ENCODE results near the gene LAMA3.

LAMA3 gene

DNA sequence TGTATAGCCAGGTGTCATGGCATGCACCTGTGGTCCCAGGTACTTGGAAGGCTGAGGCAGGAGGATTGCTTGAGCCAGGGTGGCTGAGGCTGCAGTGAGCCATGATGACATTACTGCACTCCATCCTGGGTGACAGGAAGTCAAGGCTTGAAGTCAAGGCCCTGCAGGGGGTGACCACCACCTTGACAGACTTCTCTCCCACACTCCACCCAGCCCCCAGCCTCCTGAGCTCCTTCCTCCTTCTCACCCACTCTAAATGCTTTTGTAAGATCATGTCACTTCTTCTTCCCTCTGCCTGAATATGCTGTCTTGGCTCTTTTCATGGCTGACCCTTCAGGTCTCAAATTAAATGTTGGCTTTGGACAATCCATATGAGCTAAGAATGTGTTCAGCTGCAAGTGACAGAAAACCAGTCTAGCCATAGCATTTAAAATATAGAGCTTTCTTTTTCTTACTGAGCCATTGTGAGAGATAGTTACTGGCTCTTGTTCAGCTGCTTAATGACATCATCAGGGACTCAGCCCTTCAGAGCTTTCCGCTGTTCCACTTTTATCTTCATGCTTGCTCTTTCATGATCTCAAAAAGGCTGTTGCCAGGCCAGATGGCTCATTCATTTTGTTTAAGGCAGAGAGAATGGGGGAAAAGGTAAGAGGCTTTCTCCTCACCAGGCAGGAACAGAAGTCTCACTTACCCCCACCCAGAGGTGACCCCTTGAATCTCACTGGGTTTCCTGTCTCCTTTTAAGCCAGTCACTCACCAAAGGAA is 288.6 kb downstream of the LAMA3 start:
- DNase-seq, result no peak

DNA sequence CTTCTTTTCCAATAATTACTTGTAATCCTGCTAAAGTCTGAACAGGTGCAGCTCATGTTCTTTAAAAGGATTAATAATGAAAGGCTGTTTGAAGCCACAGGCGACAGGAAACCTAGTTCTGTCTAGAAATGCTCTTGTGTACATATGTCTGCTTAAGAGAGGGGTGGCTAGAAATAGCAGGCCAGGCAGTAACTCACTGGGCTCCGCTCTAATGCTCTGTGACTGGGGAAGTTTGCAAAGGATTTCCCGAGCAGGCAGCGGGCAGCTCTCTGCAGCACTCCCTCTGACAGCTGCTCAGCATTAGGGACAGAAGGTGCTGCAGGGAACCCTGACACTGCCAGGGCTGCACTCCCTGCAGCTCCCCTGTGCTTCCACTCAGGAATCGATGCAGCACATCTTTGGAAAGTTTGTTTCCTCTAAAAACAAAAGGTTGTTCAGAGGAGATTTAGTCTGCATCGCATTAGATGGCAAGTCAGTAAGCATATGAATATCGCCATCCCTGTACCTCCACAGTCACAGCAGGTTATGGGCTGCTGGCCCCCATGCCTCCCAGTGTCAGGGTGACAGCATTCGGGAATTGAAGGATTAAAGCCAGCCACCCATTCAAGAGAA is 292.2 kb downstream of the LAMA3 start:
- DNase-seq, result no peak

DNA sequence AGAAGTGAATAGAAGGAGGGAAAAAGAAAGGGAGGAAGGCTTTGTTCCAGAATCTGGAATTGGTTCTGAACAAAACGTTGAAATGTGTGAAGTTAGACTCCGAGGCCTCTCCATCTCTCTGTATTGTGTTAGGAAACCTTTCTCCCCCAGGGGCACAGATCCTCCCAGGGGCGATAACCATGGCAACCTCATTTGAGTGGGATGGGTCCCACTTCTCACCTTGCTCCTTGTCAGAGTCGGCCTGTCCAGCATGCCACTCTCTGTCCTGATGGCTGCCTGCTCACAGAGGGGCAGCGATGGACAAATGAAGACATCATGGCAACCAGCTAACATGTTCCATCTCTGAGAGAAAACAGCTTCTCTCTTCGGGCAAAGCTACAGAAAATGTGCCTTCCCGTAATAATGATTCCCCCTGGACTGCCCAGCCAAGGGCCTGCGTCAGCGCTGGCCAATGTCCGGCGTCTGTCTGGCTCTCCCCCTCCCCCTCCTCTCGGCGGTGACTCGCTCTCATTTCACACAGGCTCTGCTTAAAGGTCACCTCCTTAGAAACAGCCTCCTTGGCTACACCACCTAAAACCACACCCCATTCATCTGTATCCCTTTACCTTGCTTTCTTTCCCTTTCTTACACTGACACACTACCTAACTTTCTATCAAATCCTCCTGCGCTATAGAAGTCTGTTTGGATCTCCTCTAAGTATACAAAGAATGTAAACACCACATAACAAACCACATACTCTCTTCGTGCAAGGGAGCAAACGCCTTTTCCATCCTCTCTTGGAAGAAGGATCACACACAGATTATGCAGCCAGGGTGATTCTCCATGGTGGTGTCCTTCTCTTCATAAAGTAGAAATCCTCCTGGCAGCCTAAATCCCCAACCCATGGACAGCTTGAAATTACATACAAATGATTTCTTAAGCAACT is 293.2 kb downstream of the LAMA3 start:
- no peak for DNase-seq

DNA sequence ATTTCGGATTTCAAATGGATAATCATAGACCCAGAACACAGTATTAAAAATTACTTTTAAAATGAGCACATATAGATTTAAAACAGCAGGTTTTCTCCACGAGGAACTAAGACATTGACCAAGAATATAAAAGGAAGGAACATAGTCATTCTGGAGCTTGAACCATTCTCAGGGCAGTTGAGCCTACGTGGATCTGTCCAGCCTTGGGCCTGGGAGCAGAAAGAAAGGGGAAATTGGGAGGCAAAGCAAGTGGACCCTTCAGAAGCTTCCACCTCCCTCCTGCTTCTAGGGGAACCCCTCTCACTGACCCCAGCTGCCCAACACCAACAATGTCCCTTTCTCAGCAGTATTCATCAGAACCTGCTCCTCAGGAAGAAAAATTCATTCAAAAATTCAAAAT is 293.9 kb downstream of the LAMA3 start:
- DNase-seq, result no peak

DNA sequence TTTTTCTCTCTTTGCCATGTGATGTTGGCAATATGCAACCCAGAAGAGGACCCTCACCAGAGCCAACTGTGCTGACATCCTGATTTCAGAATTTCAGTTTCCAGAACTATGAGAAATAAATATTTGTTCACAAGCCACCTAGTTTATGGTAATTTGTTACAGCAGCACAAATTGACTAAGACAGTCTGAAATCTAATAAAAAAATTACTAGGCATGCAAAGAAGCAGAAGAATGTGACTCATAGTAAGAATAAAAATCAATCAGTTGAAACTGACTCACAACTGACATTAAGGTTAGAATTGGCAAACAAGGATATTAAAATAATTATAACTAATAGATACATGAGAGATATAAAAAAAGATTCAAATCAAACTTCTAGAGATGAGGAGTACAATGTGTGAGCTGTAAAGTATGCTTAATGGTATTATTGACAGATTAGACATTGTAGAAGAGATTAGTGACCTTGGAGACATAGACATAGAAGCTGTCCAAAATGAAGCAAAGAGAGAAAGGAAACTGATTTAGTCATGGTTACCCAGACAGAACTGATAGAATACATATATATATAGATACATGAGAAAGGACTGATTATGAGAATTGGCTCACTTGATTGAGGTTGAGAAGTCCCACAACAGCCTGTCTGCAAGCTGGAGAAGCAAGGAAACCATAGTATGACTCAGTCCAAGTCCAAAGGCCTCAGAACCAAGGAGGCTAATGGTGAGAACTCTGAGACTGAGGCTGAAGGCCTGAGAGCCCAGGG is 297.5 kb downstream of the LAMA3 start:
- DNase-seq, result no peak

DNA sequence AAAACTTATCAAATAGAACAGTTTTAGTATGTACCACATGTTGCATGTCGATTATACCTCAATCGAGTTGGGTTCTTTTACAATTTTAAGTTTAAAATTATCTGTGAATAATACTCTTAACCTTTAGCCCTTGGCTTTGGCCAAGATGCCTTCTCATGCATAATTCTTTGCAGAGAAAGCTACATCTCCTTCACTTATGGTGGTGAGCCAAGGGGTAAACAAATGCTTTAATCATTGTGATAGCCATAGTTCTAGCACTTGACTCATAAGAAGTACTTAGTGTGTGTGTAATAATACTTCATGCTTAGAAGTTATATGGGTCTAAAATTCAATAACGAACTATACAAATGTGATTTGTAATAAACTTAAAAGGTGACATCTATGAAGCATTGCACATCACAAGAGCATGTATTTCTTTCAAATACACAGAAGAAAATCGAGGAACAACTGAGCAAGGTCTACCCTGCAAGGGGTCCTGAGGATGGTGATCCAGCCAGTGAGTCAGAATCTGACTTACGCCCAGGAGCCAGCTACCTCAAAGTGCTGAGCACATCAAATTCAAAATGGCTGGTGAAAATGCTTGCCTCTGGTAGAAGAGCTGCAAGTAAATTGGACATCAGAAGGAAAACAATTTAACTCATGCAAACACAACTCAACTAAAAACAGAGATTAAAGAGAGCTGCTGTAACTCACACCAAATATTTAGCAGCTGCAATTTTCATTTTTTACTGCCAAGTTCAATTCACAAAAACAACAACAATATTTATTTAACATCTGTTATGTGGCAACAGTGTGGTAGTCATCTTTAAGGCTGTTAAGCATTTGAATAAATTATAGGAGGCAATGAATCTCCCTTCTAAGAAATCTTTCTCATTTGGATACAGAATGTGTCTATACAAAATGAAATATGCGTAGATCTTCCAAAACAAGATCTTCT is 301.5 kb downstream of the LAMA3 start:
- DNase-seq, result no peak

DNA sequence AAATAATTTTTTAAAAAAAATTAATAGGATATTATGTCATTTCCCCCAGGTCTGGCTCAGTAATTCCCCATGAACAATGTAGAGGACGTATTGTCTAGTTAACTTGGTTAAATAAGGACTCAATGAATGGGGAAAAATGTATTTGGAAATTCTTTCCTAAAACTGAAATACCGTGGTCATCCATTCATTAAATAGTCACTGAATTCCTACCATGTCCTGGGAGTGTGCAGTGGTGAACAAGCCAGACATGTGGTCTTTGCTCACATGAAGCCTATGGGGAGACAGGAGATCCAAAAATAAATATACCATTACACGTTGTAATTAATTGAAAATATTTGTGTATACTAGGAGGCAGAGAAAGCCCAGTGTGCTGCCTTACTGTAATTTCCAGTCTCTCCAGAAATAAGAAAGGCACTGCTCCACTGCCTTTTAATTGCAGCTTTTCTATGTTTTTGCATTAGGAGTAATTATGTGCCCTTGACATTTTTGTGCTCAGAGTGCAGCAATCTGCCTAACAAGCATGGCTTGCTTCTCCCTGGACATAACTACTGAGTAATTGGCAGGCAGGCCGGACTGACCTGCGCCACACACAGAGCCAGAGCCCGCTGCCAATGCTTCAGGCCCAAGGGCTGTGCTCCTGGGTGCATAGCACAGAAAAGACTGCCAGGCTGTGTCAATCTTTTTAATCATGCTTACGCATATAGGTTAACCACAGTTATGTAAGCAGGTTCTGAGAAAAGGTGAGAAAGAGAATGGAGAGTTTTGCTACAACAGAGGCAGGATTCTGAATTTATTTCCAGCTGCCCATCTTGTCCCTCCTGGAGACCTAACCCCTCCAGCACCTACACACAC is 303.1 kb downstream of the LAMA3 start:
- DNase-seq, result peak; percentile 28

DNA sequence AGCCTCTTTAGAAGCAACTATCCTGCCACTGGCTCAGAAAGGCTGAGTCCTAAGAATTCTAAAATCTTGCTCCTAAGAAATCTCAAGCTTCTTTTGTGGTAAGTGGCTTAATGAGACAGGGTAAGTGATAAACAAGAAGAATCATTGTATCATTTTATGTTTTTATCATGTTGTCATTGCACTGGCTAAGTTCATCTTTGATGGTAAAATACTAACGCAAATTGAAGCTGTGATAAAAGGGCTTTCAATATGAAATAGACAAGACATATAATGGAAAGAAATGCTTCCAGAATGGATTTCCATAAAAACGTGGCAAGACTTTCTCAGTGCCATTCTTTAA is 303.7 kb downstream of the LAMA3 start:
- no peak for DNase-seq

DNA sequence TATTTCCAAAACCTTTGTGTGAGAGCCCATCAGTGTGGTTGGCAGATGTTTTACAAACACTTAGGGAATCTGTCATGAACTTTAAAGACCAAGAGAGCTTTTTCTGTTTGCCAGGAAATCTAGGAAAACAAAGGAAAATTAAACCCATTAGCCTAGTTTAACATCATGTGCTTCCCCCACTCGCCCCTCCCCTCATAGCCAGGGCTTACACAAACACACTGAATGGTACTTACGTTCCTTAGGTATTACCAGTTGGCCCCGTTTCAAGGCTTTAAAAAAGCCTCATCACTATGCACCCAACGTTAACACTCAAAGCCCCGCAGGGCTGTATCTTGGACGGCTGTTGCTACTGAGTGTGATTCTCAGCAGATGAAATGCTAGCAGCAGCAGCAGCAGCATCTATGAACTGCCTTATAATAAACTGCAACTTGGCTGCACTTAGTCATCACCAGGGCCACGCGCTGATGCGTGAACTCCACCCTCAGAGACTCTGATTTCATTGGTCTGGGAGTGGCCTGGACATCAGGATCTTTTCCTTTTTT is 305.2 kb downstream of the LAMA3 start:
- no peak for DNase-seq

DNA sequence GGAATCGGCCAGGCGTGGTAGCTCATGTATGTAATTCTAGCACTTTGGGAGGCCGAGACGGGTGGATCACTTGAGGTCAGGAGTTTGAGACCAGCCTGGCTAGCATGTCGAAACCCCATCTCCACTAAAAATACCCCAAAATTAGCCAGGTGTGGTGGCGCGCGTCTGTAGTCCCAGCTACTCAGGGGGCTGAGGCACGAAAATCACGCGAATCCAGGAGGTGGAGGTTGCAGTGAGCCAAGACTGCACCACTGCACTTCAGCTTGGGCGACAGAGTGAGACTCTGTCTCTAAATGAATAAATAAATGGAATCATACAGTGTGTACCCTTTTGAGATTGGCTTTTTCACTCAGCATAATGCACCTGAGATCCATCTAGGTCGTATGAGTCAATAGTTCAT is 305.9 kb downstream of the LAMA3 start:
- no peak for DNase-seq

DNA sequence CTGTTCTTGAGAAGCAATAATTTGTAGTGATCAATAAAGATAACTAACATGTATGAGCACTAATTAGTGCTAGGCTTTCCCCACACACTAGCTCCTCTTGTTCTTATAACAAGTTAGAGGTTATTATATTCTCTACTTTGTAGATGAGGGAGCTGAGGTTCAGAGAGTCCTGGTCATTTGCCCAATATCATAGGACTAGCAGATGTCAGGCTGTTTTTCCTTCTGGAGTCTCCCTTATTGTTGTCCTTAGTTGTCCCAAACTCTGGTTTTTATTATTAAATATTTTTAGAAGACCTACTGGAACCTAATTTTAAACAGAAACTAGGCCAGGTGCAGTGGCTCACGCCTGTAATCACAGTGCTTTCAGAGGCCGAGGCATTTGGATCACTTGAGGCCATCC is 308.8 kb downstream of the LAMA3 start:
- no peak for DNase-seq

DNA sequence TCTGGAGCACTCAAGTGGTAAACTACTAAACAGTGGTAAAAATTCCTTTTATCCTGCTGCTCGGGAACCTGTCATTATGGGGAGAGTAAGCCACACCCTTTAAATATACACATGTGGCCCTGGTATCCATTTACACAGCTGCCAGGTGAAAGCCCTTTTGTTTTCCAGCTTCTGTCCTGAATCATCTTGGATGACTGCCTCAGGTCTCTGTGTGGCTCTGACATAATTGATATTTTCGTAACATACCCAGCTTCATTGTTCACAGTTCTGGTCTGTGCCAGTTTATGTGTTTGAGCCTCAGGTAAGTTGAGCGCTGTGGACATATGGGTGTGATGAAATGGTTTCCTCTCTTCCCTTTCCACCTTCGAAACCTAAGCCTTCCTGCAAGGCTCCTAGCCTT is 309.6 kb downstream of the LAMA3 start:
- DNase-seq, result no peak

DNA sequence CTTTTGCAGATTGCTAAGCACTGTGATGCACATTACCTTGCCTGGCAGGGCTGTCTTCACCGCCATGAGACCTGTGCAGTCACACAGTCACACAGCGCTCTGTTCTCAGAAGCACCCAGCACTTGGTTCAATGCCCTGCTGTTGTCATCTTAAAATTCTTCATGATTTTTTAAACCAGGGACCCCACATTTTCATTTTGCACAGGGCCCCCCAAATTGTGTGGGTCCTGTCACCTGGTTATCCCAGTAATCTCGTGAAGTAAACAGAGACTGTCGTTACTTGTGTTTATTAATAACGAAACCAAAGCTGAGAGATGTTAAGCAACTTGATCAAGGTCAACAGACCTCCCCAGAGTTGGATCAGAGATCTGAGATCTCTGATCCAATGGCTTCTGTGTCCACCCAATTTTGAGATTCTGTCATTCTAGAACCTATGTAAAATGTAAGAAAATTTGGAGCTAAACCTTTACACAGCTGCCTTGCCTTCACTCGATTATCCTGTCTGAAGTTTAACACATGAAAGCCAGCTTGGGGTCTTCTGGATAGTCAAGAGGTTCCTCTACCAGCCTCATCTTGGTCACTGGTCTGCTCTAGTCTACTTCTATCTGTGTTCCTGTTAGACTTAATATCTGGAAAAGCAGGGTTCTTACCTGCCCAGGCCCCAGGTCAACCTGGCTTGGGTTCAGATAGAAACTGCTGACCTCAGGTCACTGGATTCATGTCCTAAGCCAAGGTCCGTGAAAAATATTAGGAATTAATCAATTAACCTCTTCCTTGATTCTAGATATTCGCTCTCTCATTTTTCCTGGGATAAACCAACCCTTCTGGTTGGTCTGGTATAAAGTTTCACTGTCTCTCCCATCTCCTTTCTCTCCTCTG is 311.6 kb downstream of the LAMA3 start:
- no peak for DNase-seq

DNA sequence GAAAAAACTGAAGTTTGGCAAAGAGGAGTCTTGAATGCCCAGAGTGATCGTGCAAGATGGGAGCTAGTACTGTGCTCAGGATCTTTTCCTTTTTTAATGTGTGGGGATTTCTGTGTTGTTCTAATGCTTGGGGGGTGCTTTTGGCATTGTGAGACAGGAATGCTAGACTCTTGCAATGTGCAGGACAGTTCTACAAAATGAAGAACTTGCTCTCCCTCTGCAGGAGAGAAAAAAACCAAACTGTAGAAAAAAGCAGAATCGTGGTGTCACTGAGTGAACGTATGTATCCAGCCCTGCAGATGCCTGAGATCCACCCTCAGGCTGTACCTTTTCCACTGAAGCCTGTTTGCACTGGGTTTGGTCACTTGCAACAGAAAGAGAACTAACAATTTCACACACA is 313.2 kb downstream of the LAMA3 start:
- DNase-seq, result no peak

DNA sequence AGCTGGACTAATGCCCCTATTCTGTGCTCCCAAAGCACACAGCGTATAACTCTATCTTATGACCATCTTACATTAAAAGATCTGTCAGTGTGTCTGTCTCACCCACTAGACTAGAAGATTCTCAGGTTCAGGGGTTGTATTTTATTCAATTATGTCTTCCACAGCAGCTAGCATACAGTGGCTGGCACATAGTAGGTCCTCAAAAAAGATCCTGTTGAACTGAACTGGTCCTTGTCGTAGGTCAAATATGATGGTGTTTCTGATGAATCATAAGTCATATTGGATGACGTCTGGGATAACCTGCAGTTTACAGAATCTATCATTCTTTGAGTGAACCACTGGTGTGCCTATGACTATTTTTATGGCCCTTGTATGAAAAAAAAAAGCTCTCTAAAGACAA is 314.0 kb downstream of the LAMA3 start:
- DNase-seq, result no peak

DNA sequence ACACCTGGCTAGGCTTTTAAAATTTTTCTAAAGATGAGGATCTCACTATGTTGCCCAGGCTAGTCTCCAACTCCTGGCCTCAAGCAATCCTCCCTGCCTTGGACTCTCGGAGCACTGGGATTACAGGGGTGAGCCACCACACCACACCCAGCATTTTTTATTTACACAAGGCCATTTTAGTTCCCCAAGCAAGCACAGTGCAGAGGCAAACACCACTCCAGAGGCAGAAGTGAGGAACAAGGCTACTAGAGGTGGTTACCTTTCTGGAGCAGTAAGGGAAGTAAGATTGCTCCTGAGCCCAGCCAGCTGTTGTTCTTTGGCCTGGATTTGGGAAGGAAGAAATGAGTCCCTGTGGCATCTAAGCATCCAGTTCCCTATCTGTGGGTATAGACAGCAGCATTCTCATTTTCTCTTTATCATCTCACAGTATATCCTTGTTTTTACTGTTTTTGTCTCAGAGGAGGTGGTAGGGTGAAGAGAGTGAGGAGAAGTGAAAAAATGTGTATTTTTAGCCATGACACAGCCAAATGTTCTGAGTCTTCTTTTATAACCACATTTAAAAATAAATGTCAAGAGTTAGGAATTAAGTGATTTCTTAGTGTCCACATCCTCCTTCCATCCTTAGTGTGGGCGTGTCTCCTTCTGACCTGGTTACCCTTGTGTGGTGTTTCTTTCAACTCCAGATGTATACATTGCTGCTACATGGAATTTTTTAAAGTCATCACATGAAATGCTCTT is 314.8 kb downstream of the LAMA3 start:
- DNase-seq, result no peak

Data from RPMI8226 (cell line).